Stimulated activated CD8-positive, alpha-beta memory T cell treated with anti-CD3 and anti-CD28 coated beads, Interleukin-2, amount 100 ng/mL, for 48 hours (primary cell): ENCODE measurements around the gene SAMD4A.

ENCODE experiments used
- DNase-seq, 2 donors: peaks; one replicate each; pipeline ENCODE4 v3.0.0-alpha.2; 2020; ENCODE audit warnings: low read depth in 2 of 2

The SAMD4A gene, protein sequence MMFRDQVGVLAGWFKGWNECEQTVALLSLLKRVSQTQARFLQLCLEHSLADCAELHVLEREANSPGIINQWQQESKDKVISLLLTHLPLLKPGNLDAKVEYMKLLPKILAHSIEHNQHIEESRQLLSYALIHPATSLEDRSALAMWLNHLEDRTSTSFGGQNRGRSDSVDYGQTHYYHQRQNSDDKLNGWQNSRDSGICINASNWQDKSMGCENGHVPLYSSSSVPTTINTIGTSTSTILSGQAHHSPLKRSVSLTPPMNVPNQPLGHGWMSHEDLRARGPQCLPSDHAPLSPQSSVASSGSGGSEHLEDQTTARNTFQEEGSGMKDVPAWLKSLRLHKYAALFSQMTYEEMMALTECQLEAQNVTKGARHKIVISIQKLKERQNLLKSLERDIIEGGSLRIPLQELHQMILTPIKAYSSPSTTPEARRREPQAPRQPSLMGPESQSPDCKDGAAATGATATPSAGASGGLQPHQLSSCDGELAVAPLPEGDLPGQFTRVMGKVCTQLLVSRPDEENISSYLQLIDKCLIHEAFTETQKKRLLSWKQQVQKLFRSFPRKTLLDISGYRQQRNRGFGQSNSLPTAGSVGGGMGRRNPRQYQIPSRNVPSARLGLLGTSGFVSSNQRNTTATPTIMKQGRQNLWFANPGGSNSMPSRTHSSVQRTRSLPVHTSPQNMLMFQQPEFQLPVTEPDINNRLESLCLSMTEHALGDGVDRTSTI

DNA sequence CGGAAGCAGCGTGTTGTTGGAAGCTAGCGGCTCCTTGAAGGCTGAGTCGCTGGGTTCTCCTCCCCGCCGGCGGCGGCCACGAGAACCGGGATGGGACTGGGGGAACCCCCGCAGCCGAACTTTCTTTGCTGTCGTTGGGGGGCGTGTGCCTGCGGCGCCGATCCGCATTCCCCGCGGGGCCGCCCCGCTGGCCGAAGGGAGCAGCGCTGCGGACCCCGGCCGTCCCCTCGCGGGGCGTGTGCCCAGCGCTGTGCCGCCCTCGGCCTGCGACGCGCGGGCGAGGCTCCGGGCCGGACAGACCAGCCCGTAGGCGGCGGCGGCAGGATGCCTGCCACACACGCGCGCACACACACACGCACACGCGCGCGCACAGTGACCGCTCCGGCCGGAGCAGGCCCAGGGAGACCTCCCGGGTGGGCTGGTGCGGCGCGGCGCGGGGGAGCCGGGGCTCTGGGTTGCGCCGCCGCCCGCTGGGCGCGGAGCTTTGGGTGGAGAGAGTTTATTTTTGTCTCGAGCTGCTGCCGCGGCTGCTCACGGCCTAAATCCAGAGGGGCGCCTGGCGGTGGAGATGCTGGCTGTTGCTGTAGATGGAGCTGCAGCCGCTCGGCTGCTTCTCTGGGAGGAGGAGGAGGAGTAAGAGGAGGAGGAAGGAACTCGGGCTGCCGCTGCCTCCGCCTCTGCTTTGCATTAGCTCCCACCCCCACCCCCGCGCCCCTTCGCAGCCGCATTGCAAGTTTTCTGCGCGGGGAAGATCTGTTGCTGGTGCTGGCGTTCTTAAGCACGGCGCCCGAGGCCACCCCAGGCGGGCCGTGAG is at the start of gene SAMD4A:
Gene SAMD4A, plus strand, starts transcription at position 719 of the 814 bp plus-strand sequence. CDS start 789 bp downstream, outside the sequence.
- peak; percentile 25 to 28 for DNase-seq

DNA sequence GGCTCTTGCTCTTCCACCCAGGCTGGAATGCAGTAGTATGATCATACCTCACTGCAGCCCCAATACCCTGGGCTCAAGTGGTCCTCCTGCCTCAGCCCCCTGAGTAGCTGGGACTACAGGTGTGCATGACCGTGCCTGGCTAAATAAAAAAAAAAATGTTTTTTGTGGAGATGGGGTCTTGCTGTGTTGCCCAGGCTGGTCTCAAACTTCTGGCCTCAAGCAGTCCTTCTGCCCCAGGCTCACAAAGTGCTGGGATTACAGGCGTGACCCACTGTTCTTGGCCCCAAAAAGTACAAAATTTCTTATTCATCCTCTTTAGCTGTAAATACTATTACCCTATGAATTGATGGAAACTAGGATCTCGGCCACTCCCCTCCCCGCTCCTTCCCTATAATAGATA is 42.5 kb upstream of the SAMD4A start:
- no peak for DNase-seq

DNA sequence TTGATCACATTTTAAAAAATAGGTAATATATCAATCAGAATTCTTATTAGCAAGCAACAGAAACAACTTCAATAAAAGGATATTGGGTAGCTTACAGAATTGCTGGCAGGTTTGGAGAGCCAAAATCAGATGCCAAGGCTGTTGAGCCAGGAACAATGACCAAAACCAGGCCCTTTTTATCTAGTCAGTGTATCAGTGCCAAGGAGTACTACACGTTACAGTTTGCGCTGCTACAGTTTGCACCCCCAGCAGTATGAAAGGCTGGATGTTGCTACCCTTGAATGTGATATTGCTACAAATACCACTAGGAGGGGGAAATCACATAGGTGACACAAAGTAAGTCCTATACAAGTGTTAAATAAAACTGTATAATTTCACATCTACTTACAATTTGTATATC is 38.0 kb upstream of the SAMD4A start:
- DNase-seq, result no peak

DNA sequence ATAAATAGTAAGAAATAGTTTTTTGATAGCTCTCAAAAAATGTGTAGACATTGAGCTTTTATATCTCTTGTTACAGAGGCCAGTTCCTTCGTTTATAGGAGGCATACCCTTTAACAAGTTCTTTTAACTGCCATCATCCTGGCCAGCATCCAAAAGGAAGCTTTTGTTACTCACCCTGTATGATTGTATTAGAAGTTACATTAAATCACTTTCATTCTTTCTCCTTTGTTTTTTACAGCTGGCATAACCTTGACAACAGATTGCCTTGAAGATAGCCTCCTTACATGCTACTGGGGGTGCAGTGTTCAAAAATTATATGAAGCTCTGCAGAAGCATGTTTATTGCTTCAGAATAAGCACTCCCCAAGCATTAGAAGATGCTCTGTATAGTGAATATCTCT is 37.1 kb upstream of the SAMD4A start:
- DNase-seq, result no peak

DNA sequence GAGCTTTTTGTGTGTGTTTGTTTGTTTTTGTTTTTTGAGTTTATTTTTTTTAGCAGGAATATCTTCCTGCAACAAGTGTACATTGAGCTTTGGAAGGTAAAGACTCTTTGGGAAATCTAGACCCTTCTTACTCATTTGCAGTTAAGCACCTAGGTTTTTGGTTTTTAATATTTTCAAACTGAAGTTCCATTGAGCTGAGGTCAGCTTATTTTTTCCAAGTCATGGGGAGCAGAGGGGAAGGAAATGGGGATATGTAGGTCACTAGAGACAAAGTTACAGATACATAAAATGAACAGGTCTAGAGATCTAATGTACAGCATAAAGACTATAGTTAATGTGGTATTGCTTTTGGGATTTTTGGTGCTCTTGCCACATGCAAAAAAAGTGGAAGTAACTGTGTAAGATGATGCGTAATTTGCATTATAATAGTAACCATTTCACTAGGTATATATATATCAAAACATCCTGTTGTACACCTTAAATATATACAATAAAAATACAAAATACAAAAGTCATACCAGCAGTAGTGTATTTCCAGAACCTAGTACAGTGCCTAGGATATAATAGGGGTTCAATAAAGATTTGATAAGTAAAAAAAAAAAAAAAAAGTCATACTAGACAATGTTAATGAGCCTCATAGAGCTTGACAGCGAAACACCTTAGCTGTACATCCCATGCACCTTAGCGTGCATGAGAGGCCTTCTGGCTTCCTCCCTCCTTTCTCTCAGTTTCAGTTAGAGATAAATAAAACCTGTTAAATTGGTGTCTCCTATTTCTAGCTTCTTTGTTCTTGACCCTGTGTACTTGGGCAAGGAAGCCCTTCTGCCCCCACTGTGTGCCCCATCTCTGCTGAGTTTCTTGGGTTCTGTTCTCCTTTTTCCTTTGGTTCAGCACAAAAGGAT is 34.6 kb upstream of the SAMD4A start:
- DNase-seq, result no peak

DNA sequence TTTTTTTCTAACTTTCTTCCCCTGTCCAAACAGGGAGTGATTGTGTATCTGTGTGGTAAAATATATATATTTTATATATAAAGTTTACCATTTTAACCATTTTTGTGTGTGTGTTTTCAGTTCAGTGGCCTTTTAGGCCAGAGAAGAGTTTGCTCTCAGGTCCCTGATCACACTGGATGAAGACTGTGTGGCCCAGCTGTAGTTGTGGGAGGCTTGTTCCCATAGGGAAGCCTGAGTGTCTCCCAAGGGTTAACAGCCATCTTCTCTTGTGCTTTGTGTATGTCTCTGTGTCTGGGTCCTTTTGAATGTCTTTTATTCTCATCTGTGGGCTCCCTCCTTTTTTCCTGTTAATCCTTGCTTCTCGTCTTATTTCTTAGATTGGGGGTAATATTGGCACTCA is 33.8 kb upstream of the SAMD4A start:
- DNase-seq, result no peak

DNA sequence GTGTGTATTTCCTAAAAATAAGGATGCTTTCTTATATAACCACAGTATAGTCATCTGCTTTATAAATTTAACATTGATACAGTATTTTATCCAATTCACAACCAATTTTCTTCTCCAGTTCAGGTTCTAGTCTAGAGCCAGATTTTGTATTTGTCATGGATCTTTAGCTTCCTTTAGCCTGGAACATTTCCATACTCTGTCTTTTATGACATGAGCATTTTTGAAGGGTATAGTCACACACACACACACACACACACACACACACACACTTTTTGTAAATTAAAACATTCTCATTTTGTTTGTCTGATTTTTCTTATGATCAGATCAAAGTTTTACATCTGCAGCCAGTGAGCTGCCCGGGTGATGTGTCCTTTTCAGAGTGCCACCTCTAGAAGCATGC is 31.8 kb upstream of the SAMD4A start:
- no peak for DNase-seq

DNA sequence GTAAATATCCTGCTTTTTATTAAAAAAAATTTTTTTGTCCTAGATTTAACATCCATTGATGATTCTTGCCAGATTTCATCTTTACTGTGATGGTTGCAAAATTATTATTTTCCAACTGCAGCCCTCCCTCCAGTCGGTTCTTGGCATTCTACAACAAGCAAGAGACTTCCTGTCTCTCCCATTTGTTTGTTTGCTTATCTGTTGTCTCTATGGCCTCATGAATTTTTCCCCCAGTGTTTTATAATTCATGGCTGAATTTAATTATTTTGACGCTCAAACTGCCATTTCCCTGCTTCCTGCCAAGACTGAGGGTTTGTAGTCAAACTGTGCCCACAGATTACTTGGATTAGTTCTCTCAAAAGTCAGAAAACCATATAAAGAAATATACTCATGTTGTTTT is 31.3 kb upstream of the SAMD4A start:
- no peak for DNase-seq

DNA sequence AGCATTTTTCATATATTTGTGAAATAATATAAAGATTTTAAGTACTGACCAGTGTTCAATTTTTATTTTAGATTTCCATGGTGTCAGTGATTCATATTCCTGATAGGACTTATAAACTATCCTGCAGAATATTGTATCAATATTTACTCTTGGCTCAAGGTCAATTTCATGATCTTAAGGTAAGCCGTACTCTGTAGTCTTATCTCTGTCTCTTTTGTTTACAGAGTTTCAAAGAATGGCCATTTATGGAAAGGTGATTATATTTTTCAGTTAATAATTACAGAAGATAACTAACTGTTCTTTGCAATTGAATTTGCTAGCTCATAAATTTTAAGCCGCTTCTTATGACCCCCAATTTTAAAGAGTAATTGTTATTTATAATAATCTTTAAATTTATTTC is 29.3 kb upstream of the SAMD4A start:
- no peak for DNase-seq

DNA sequence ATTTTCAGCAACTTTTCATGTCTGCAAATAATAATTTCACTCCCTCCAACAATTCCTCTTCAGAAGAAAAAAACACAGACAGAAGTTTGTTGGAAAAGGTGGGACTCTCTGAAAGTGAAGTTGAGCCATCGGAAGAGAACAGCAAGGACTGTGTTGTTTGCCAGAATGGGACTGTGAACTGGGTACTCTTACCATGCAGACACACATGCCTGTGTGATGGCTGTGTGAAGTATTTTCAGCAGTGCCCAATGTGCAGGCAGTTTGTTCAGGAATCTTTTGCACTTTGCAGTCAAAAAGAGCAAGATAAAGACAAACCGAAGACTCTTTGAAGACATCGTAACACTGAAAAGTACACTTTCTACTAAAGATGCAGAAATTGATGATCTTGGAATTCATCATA is 28.9 kb upstream of the SAMD4A start:
- DNase-seq, result no peak

DNA sequence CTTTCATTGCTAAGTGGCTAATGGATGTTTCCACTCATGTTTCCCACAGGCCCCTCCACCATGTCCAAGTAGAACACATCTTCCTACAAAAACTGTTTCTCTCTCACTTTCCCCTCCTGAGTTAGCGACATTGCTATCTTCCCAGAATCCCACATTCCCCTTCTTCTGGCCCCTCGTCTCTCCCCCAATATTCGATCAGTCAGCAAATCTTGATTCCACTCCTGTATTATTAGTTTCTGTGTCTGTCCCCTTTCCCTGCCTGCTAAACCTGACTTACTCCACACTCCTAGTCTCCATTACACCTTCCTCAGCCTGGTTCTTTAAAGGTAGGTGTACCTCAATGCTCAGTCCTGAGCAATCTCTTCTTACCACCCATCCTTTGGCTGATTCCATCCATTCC is 19.3 kb upstream of the SAMD4A start:
- no peak for DNase-seq

DNA sequence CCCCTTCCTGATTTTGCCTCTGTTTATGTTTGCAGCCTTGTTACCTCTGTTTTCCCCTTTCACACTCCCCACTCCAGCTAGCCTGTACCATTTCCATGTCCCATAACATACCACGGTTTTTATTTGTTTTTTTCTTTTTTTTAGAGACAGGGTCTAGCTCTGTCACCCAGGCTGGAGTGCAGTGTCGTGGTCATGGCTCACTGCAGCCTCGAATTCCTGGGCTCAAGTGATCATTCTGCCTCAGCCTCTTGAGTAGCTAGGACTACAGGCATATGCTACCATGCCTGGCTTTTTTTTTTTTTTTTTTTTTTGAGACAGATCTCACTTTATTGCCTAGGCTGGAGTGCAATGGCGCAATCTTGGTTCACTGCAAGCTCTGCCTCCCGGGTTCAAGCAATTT is 18.4 kb upstream of the SAMD4A start:
- DNase-seq, result no peak

DNA sequence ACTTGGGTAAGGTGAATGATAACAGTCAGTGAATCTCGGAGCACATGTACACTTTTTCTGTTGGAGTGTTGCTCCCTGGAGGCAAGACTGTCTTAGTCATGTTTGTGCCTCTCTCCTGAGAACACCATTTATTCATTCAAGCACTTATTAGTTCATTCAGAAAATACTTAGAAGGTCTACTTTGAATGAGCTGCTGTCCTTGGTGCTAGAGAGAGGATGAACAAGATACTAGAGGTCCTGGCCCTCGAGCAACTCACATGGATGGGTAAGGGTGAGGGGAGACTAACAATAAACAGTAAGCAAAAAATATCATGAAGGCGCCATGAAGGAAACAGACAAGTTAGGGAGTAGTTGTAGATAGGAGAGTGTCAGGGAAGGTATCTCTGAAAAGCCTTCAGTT is 17.1 kb upstream of the SAMD4A start:
- no peak for DNase-seq

DNA sequence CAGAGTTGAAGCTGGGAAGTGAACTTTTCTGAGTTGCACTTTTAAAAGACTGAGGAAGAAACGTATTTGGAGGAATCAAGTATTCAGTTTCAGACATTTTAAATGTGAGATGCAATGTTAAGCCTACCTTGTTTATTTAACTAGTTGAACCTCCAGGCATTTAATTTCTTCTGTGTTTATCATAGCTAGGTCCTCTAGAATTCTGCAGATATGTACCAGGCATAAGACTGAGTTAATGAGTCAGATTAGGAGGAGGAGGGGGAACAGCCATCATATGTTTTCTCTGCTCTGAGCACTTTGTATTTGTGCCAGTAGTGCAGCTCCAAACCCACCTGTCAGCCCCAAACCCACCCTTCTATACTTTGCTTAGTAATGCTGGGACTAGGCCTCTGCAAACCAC is 16.4 kb upstream of the SAMD4A start:
- no peak for DNase-seq

DNA sequence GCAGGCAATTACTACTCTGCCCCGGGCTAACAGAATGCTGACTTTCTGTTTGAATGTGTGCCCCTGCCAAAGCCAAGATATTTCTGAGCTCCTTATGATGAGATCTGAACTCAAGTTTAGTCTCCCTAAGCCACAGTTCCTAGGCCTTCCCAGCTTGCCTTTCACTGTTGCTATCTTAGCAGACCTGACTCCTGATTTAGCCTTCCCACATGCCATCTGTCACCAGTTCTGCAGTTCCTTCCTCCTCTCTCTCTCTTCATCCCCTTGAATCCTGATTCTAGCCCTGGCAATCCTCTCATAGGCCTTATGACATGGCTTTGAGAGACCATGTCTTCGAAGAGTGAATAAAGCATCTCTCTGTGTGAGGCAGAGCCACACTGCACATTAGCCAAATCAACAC is 12.5 kb upstream of the SAMD4A start:
- no peak for DNase-seq

DNA sequence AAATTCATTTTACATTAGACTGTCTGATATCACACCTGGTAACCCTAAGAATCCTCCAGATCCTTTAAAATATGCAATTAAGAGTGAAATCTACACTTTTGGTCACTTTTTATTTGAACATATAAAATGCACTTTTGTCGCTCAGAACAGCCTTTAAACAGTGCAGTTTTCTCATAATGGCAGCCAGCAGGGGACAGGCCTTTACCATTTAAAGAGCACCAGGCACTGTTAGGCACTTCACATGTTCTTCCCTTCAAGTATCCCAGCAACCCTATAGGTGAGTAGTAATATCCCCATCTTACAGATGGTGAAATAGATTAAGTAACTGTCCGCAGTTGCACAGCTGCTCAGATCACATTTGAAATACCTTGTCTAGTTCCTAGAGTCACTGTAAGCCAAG is 11.3 kb upstream of the SAMD4A start:
- no peak for DNase-seq

DNA sequence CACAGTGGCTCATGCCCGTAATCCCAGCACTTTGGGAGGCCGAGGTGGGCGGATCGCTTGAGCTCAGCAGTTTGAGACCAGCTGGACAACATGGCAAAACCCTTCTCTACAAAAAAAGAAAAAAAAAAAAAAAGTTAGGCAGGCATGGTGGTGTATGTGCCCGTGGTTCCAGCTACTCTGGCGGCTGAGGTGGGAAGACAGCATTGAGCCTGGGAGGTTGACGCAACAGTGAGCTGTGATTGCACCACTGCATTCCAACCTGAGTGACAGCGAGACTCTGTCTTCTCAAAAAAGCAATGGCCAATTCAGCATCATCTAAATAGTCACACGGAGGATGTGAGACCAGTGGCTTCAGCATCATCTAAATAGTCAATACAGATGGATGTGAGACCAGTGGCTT is 10.4 kb upstream of the SAMD4A start:
- DNase-seq, result no peak

DNA sequence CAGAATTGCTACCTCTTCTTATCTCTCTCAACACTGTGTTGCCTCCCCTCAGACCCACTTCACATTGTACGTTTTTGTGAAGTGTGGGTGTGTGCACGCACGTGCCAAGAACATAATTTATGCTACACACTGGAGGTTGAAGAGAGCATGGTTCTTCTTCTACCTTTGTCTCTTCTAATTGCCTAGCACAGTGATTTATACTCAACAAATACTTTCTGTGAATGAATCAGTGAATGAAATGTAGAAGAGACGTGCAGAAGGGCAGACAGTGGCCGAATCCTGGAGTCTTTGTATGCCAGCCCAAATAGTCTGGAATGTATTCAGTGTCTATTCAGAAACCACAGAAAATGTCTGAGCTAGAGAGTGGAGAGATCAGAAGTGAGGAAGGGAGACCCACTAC is 4.6 kb upstream of the SAMD4A start:
- DNase-seq, result no peak

DNA sequence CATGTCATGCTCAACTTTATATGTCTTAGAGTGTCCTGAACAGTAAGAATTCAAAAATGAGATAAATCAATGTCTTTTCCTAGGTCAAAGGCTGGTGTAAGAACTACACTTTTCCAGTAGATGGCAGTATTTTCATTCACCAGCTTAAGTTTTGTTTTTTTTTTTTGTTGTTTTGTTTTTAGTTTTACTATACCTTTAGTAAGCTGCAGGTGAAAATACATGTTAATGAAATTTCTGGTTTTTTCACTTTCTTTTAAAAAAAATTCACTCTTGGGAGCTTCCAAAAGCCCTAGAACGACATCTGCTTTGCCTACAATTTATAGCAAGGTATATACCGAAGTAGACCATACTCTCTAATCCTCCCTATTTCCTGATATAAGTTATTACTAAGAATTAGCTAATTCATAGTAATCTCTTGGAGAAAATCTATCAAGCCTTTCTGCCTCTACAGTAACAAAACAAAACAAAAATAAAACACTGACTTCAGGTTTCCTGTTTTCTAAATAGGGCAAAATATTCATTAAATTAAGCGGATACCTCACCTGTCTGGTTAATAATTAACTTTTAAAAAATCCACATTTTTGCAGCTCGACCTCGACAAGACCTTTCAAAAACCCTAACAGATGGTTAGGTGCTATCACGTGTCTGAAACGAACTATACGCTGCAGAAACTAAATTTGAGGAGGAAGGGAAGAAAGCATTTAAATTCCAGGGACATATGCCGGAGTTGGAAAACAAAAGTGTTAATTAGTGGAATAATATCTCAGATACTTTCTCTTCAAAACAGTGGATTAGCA is 2.7 kb upstream of the SAMD4A start:
- DNase-seq, result no peak

DNA sequence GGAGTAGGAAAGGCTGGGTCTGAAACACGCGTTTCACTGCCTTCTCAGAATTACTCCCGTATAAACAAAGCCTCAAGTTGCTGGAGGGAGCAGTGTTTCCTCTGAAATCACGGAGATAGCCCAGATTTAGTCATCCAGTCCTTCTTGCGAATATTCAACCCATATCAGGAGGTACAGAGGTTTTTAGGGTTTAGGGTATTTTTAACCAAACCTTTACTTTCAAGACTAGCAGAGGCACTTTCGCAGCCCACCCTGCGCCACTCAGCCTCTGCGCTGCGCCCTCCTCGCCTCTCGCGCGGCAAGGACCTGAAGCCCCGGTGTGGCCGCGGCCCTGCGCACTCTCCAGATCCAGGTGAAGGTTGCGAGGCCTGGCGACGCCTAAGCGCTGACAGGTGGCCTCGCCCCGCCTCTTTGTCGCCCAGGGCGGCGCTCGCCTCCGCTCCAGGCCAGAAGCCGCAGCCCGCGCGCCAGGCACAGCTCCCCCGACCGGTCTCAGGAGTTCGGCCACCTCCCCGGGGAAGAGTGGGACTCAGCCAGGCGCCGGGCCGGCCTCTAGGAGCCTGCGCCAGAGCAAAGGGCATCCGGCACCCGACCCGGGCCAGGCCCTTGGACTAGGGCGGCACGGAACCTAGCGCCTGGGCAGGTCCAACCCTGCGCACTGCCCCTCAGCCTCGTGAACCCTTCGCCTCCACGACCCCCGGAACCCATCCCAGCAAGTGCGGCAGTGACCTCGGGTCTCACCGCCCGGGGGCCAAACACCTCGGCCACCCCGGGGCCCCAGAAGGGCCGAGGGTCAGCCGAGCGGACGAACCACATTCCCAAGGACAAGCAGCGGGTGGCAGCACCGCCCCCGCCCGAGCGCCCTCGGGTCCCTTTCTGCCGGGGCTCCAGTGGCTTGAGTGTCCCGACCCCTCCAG is 1.8 kb upstream of the SAMD4A start:
- DNase-seq, result peak; percentile 45 to 48
